C4-2B (cell line): ENCODE data around the gene OR11H6.
A peak's percentile ranks its signal among the peaks of the same experiment; 100 is the strongest.
"Not testable (repeated sequence)": the region's sequence is repeated elsewhere in the genome, so short reads cannot be mapped to it uniquely, and the experiment has no call there.

Experiments
- H3K27ac ChIP-seq: fragments of 450-650 bp; 2 replicates; pipeline ENCODE4 v1.5.1; 2017
- ZFX ChIP-seq: fragments of 450-650 bp; IDR thresholded peaks from 2 replicates; pipeline ENCODE4 v1.6.1; 2017
- TF ChIP-seq, protein P1 (sequence below): fragments of 450-650 bp; conservative IDR thresholded peaks from 2 replicates; pipeline ENCODE4 v1.5.1; 2017; ENCODE audit warnings: mild to moderate bottlenecking

Gene OR11H6

GRCh38 chr14:20209595-20209994, 13.9 kb upstream of the OR11H6 start:
- H3K27ac ChIP-seq: no peak overlapping the region
- TF ChIP-seq ZFX: no peak
- TF ChIP-seq, protein P1, sequence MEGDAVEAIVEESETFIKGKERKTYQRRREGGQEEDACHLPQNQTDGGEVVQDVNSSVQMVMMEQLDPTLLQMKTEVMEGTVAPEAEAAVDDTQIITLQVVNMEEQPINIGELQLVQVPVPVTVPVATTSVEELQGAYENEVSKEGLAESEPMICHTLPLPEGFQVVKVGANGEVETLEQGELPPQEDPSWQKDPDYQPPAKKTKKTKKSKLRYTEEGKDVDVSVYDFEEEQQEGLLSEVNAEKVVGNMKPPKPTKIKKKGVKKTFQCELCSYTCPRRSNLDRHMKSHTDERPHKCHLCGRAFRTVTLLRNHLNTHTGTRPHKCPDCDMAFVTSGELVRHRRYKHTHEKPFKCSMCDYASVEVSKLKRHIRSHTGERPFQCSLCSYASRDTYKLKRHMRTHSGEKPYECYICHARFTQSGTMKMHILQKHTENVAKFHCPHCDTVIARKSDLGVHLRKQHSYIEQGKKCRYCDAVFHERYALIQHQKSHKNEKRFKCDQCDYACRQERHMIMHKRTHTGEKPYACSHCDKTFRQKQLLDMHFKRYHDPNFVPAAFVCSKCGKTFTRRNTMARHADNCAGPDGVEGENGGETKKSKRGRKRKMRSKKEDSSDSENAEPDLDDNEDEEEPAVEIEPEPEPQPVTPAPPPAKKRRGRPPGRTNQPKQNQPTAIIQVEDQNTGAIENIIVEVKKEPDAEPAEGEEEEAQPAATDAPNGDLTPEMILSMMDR: no peak

- H3K27ac ChIP-seq: not testable (repeated sequence)
These were observed 11.1 kb upstream of the OR11H6 start for GRCh38 chr14:20212406-20212805.

GRCh38 chr14:20215196-20215595, 8.3 kb upstream of the OR11H6 start:
- no peak overlapping the region for H3K27ac ChIP-seq
- no peak for TF ChIP-seq ZFX
- TF ChIP-seq, protein P1: no peak

DNA sequence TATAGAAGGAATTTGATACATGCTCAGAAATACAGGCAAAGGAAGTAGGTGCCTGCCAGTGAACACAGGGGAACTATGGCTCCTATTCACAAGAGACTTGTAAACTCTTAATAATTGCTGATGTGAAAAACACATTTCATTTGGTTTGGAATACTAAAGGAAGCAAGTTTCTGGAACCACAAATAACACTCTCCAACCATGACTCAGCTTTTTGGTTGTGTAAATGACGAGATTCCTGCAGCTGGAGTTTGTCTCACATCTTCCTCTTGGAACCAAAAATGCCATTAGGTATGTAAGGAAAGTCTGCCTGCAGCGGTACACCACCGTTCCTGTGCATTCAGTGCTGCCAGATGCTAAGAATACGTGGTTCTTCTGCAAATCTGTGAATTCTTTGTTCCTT, 4.5 kb upstream of the OR11H6 start:
- no peak overlapping the region for H3K27ac ChIP-seq
- TF ChIP-seq, protein P1: no peak
- no peak for TF ChIP-seq ZFX

- TF ChIP-seq ZFX: no peak
- TF ChIP-seq, protein P1: no peak
- H3K27ac ChIP-seq: no peak within 1 kb of the TSS
These were observed 5.2 kb downstream of the OR11H6 start, which contains the start of gene OR11H7 for GRCh38 chr14:20228681-20229080. Gene OR11H7, plus strand, starts transcription at chr14:20228981.

DNA sequence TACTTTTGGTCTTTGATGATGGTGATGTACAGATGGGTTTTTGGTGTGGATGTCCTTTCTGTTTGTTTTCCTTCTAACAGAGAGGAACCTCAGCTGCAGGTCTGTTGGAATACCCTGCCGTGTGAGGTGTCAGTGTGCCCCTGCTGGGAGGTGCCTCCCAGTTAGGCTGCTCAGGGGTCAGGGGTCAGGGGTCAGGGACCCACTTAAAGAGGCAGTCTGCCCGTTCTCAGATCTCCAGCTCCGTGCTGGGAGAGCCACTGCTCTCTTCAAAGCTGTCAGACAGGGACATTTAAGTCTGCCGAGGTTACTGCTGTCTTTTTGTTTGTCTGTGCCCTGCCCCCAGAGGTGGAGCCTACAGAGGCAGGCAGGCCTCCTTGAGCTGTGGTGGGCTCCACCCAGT, 11.9 kb downstream of the OR11H6 start:
- H3K27ac ChIP-seq: not testable (repeated sequence)

GRCh38 chr14:20247646-20248246, 24.2 kb downstream of the OR11H6 start:
- no peak overlapping the region for H3K27ac ChIP-seq
- TF ChIP-seq ZFX: no peak
- TF ChIP-seq, protein P1: peak; percentile 82

DNA sequence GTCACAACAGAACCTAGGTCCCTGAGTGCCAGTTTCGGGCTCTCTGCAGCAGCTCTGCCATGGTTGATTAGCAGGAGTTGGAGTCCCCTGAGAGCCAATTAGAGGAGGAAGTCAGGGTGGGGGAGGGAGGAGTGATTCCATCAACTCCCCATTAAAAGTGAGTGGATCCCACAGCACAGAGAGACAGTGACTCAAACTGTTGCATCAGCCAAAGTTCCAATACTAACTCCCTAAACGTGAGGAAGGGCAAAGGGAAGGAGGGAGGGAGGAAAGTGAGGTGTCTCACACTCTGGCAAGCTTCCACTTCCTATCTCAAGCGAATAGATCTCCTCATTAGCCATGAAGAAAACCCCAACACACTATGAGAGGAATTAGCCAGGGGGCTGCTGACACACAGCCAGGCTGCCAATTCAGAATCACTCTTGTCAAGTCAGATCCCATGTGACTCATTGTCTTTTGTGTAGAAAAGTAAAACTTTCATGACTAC, 39.2 kb downstream of the OR11H6 start:
- TF ChIP-seq, protein P1: no peak
- no peak for TF ChIP-seq ZFX
- H3K27ac ChIP-seq: no peak overlapping the region

GRCh38 chr14:20264361-20264760, 40.9 kb downstream of the OR11H6 start:
- H3K27ac ChIP-seq: not testable (repeated sequence)
